Chondrocyte (in vitro differentiated cells): ENCODE results near the gene GRAMD4. TPM values are rescaled to one million over a fixed set of nuclear protein-coding genes. Genes with fewer than 3 reads are reported as not detected.
"Not testable (repeated sequence)": the region's sequence is repeated elsewhere in the genome, so short reads cannot be mapped to it uniquely, and the experiment has no call there.

ENCODE experiments used
- DNase-seq: peaks from one replicate; pipeline ENCODE4 v3.0.0; 2021; ENCODE audit warnings: mixed read lengths, low spot score
- H3K27ac Mint-ChIP-seq: one replicate; pipeline ENCODE4 v1.8.0; 2021; ENCODE audit warnings: mild to moderate bottlenecking, moderate library complexity, mixed read lengths; ENCODE audit not compliant: unreplicated experiment
- H3K27me3 Mint-ChIP-seq: 2 replicates; pipeline ENCODE4 v1.8.0; 2021; ENCODE audit warnings: low read depth, mixed read lengths
- H3K36me3 Mint-ChIP-seq: 2 replicates; pipeline ENCODE4 v1.8.0; 2021; ENCODE audit warnings: low read depth, mixed read lengths
- H3K4me1 Mint-ChIP-seq: 2 replicates; pipeline ENCODE4 v1.8.0; 2021; ENCODE audit warnings: low read depth, mild to moderate bottlenecking, mixed read lengths
- H3K4me3 Mint-ChIP-seq: one replicate; pipeline ENCODE4 v1.8.0; 2021; ENCODE audit warnings: mild to moderate bottlenecking, moderate library complexity, mixed read lengths; ENCODE audit not compliant: unreplicated experiment
- H3K9me3 Mint-ChIP-seq: 2 replicates; pipeline ENCODE4 v1.8.0; 2021; ENCODE audit warnings: low read depth, mixed read lengths
- total RNA-seq: library from RNA; stranded (reverse); gene quantifications from 3 replicates; pipeline ENCODE4 v1.2.1, GENCODE V29; 2021
- TF ChIP-seq, protein P1 (sequence below): fragments of 200-600 bp; sonication (generic); IDR thresholded peaks from 2 replicates; pipeline ENCODE4 v1.5.0; 2021; ENCODE audit warnings: antibody characterized with exemption, mild to moderate bottlenecking, moderate library complexity

Gene GRAMD4
- total RNA-seq, 1 donor from 2014 or later = 31.7 TPM

- Mint-ChIP-seq H3K27me3 (no peaks in the 10 kb centered on the region), H3K4me1 (peaks cover 7% of the 10 kb centered on the region), H3K36me3 (peaks cover 2% of the 10 kb centered on the region), H3K4me3 (no peak overlapping the region), H3K9me3 (no peaks in the 10 kb centered on the region), H3K27ac (no peak overlapping the region)
- TF ChIP-seq, protein P1, sequence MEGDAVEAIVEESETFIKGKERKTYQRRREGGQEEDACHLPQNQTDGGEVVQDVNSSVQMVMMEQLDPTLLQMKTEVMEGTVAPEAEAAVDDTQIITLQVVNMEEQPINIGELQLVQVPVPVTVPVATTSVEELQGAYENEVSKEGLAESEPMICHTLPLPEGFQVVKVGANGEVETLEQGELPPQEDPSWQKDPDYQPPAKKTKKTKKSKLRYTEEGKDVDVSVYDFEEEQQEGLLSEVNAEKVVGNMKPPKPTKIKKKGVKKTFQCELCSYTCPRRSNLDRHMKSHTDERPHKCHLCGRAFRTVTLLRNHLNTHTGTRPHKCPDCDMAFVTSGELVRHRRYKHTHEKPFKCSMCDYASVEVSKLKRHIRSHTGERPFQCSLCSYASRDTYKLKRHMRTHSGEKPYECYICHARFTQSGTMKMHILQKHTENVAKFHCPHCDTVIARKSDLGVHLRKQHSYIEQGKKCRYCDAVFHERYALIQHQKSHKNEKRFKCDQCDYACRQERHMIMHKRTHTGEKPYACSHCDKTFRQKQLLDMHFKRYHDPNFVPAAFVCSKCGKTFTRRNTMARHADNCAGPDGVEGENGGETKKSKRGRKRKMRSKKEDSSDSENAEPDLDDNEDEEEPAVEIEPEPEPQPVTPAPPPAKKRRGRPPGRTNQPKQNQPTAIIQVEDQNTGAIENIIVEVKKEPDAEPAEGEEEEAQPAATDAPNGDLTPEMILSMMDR = no peak
- no peak for DNase-seq
Measured at GRCh38 chr22:46637711-46638600, 17.8 kb downstream of the GRAMD4 start.

GRCh38 chr22:46638601-46639431, 18.6 kb downstream of the GRAMD4 start:
- Mint-ChIP-seq H3K27ac (no peak overlapping the region), H3K4me1 (peaks cover 6% of the 10 kb centered on the region), H3K27me3 (no peaks in the 10 kb centered on the region), H3K4me3 (no peak overlapping the region), H3K9me3 (no peaks in the 10 kb centered on the region), H3K36me3 (peaks cover 5% of the 10 kb centered on the region)
- TF ChIP-seq, protein P1 = no peak
- DNase-seq = no peak

DNA sequence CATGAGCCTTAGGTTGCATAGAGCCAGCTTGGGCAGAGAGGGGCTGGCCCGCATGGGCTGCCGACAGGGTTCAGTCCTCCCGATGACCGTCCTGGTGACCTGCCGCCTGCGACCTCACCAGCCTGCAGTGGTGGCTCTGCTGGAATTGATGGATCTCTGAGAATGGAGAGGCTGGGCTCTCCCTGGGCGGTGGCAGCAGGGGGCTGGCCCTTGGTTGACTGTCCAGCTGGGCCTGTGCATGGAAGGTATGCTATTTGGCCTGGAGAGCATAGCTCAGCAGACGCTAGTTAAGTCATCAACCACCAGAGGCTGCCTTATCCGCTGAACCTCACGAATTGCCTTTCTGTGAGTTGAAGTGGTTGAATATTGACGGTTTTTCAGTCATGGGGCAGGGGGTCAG, 19.7 kb downstream of the GRAMD4 start:
- H3K27me3 Mint-ChIP-seq = no peaks in the 10 kb centered on the region

DNA sequence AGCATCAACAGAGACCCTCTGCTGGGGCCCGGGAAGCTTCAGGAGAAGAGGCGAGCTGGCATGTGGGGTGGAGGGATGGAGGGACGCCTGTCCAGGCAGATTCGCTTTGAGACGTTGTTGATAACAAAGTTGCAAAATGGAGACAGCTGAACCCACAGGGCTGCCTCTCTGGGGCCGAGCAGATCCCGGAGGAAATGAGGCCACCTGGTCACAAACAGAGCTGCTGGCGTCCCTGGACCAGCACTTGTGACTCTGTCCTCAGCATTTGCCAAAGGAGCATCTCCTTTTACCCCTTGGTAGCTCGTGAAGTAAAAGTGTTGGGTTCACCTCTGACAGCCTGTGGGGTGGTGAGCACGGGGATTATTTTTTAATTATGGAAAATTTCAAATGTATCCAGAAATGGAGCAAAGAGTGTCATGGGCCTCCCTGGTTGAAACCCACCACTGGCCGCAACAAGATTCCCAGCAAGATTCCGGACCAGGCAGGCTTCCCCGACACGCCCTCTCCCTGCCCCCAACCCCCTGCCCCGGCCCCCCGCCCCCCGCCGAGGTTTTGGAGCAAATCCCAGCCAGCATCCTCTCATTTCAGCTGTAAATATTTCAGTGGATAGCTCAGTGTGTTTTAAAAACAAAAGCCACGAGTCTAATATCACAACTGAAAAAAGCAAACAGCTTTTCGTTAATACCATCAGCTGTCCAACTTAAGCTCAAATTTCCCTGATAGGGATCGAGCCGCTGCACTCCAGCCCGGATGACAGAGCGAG, 20.3 kb downstream of the GRAMD4 start:
- no peak overlapping the region for H3K27ac Mint-ChIP-seq
- no peaks in the 10 kb centered on the region for H3K4me1 Mint-ChIP-seq
- no peak for DNase-seq
- no peaks in the 10 kb centered on the region for H3K9me3 Mint-ChIP-seq
- H3K4me3 Mint-ChIP-seq = no peak overlapping the region
- H3K27me3 Mint-ChIP-seq = no peaks in the 10 kb centered on the region
- TF ChIP-seq, protein P1 = no peak
- H3K36me3 Mint-ChIP-seq = peaks cover 5% of the 10 kb centered on the region

More for the DNA sequence above, 19.7 kb downstream of the GRAMD4 start:
- Mint-ChIP-seq H3K4me3 (no peak overlapping the region), H3K36me3 (peaks cover 5% of the 10 kb centered on the region), H3K9me3 (no peaks in the 10 kb centered on the region), H3K27ac (no peak overlapping the region), H3K4me1 (no peaks in the 10 kb centered on the region)
- TF ChIP-seq, protein P1 = no peak
- no peak for DNase-seq

DNA sequence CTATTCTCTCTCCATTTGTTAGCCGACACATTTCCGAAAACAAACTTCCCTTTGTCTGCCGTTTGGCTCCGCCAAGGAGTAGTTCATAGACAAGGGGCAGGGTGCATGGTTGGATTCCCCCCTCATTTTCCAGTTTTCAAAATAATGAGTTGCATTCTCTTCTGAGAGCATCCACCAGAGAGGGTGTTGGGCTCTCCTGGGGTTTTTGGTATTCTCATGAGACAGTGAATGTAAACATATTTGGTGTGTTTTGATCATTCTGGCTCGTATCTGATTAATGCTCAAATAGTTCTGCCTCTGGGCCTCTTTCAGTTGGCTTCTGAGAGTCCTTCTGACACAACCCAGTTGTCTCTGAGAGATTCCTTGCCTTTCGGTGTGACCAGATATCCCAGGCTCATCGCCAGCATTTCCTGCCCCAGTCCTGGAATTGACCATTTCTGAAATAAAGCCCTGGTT, 21.7 kb downstream of the GRAMD4 start:
- Mint-ChIP-seq H3K36me3 (peaks cover 5% of the 10 kb centered on the region), H3K4me3 (no peak overlapping the region), H3K4me1 (no peaks in the 10 kb centered on the region), H3K9me3 (no peaks in the 10 kb centered on the region), H3K27ac (no peak overlapping the region), H3K27me3 (no peaks in the 10 kb centered on the region)
- TF ChIP-seq, protein P1 = no peak
- no peak for DNase-seq

DNA sequence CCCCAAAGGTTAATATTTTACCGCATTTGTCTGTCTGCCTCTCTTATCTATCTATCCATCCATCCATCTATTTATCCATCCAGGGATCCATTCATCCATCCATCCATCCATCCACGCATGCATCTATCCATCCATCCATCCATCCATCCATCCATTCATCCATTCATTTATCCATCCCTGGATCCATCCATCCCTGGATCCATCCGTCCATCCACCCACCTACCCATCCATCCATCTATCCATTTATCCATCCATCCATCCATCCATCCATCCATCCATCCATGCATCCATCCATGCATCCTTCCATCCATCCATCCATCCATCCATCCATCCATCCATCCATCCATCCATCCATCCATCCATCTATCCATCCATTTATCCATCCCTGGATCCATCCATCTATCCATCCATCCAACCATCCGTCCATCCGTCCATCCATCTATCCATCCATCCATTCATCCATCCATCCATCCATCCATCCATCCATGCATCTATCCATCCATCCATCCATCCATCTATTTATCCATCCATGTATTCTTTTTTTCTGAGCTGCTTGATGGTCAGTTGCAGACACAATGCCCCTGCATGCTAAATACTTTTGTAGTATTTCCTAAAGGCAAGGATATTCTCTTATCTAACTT, 22.8 kb downstream of the GRAMD4 start:
- H3K9me3 Mint-ChIP-seq, H3K4me3 Mint-ChIP-seq, H3K36me3 Mint-ChIP-seq, H3K27me3 Mint-ChIP-seq, H3K27ac Mint-ChIP-seq, DNase-seq, H3K4me1 Mint-ChIP-seq: not testable (repeated sequence)
